C1 segment of cervical spinal cord (tissue), 14 donors: ENCODE data around the gene ABCA2.
"Not testable (repeated sequence)": the region's sequence is repeated elsewhere in the genome, so short reads cannot be mapped to it uniquely, and the experiment has no call there.

Source experiments
- DNase-seq, 14 donors: peaks; one replicate each; lab custom pipeline; 2025; lab: John Stamatoyannopoulos, UW

The ABCA2 gene

DNA sequence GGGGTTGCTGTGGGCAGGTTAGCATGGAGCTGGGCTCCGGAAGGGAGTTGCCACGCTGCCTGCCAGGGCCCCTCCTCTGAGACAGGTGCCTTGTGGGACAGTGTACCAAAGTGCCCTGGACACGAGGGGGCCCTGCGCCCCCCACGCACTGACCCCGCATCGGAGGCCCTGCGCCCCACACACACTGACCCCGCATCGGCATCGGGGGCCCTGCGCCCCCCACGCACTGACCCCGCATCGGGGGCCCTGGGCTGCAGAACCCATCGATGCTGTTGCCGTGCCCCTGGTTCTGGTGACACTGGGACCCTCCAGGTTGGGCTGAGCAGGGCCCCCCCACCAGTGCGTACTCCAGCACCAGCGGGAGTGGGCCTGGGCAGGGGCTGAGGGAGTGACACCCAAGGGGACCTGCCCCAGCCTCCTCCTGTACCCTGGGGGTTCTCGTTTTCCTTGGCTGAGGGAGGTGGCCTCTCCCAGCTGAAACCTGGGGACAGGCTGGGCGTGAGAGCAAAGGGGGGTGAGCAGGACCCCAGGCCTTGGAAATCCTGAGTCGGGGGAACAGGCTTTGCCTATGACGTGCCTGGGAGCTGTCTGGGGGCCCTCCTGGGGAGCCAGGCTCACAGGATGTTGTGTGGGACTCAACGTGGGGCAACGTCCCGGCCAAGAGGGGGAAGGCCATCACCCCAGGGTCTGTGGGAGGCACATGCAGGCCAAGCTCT is 35.4 kb upstream of the ABCA2 start:
- no peak for DNase-seq

DNA sequence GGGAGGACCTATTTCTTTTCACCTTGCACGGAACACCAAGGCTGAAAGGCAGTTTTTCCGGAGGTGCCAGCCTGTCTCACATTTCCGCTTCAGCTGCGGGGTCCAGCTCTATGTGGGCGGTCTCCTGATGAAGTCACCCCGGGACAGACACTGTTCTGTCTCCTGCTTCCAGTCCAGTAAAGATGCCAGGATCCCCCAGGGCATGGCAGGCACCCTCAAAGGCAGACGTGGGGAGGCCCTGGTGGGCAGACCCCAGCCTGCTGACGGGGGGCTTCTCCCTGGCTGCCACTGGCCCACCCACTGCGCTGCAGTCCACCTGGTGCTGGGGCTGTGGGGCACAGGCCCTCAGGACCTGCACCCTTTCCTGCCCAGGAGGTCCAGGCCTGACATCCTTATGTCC is 34.8 kb upstream of the ABCA2 start:
- not testable (repeated sequence) for DNase-seq

DNA sequence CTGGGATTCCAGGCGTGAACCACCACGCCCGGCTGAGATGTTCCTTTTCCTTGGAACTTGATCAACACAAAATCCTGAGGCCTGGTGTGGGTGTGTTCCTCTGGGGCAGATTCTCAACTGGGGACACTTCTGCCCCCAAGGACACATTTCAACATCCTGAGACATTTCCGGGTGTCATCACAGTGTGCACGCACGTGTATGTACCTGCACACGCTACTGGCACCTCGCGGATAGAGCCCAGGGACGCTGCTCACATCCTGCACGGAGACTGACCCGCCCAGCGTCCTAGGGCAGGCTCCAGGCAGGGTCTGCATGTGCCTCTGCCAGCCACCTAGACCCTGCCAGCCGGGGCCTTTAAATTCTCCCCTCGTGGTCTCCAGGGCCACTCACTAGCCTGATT is 34.3 kb upstream of the ABCA2 start:
- no peak for DNase-seq

DNA sequence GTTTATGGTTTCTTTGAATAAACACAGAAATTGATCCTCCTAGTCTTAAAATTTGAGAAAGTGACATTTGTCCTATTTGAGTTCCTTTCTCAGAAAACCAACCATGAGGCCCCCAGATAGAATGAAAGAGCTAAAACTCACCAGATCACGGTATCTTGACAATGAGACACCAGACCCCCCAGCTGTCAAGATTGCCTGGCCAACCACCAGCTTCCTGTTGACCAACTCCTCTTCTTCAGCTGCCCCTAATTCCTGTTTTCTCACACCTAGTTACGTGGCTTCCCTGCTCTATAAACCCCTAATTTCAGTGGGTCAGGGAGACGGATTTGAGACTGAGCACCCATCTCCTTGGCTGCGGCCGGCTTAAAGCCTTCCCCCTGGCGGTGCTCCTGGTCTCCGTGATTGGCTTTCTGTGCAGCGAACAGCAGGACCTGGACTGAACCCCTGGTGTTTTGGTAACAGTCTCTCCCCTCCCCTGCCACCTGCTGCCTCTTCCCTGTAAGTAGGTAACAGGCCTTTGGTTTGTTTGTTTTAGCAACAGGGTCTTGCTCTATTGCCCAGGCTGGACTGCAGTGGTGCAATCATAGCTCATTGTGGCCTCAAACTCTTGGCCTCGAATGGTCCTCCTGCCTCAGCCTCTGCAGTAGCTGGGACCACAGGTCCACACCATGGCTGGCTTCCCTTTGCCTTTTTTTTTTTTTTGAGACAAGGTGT is 30.6 kb upstream of the ABCA2 start:
- no peak for DNase-seq

DNA sequence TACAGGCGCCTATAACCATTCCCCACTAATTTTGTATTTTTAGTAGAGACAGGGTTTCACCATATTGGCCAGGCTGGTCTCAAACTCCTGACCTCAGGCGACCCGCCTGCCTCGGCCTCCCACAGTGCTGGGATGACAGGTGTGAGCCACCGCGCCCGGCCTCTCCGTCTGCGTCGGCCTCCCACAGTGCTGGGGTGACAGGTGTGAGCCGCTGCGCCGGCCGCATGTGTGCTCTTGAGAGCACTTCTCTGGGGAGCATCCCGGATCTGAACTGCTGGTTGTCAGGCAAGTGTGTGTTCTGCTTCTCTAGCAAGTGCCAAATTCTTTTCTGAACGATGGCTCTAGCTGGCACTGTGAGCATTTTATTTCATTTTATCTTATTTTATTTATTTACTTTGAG is 29.5 kb upstream of the ABCA2 start:
- DNase-seq, result no peak

DNA sequence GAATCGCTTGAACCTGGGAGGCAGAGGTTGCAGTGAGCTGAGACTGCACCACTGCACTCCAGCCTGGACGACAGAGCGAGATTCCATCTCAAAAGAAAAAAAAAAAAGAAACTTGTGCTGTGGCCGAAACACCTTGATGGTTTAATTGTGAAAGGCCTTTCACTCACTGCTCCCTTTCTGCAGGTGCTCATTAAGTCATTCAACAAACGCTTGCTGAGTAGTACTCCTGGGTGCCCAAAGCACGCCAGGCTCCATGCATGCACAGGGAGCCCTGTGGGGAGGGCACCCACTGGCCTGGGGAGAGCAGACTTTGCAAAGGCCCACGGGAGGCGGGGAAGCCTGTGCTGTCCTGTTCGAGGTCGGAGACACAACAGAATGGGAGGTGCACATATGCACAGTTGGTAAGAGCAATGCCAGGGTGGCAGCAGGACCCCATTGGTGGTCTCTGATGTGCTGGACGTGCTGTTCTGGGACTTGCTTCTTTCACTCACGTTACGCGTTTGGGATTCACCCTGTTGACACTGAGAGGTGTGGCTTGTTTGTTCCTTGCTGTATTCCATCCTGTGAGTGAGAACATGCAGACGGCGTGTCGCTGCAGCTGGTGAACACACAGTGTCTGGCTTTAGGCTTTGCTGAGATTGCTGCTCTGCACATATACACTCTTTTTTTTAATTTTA is 28.8 kb upstream of the ABCA2 start:
- no peak for DNase-seq

DNA sequence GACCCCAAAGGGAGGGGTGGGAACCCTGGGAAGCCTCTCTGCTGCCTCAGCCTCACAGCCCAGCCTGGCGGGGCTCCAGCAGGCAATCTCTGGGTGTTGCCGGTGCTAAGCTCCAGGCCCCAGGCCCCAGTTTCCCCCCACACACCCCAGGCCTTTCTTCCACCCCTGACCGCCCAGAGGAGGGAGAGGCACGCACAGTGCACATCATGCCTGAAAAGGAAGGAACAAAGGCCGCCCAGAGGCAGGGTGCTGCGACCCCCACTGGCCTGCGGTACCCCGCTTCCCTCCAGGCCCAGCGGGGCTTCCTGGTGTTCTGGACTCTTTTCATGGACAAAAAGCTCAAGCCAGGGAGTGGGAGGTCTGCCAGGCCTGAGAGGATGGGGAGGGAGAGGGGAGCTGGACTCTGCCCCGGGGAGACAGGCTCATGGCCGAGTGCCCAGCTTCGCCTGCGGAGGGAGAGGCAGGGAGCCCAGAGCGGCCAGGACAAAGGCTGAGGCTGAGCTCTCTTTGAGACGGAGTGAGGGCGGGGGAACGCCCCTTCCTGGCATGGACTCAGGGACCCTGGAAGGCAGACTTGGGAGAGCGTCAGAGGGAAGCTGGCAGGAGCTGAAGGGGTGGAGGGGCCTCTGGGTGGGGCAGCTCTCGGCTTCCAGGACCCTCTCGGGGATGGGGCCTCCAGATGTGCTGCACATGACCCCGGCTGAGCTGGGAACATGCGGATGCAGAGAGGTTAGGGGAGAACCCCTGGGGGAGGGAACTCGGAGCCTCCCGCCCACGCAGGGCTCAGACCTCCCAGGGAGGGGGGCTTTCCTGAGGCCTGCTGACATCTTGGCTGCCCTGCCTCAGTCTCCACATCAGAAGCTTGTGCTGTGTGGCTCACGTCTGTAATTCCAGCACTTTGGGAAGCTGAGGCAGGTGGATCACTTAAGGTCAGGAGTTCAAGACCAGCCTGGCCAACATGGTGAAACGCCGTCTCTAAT is 27.6 kb upstream of the ABCA2 start:
- peak in 13 of 14 donors; percentile 56 to 95 (median 89) for DNase-seq

DNA sequence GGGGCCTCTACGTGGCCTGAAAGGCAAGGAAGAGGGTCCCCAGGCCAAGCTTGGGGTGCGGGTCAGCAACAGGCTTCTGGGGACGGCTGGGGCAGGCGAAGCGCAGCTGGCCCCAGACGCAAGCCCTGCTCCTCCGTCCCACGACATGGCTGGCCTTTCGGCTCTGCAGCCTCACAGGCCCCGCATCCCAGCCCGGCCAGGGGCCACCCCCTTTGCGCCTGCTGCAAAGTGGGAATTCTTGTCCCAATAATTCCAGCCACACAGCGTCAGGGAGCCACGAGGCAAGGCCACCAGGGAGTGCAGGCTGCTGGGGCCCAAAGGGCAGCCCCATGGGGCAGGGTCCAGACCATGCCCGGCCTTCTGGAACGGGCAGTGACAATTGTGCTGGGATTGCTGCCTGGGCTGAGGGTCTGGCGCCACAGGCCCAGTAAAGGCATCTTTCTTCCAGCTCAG is 26.9 kb upstream of the ABCA2 start:
- peak in 5 of 14 donors; percentile 64 to 85 (median 81) for DNase-seq

DNA sequence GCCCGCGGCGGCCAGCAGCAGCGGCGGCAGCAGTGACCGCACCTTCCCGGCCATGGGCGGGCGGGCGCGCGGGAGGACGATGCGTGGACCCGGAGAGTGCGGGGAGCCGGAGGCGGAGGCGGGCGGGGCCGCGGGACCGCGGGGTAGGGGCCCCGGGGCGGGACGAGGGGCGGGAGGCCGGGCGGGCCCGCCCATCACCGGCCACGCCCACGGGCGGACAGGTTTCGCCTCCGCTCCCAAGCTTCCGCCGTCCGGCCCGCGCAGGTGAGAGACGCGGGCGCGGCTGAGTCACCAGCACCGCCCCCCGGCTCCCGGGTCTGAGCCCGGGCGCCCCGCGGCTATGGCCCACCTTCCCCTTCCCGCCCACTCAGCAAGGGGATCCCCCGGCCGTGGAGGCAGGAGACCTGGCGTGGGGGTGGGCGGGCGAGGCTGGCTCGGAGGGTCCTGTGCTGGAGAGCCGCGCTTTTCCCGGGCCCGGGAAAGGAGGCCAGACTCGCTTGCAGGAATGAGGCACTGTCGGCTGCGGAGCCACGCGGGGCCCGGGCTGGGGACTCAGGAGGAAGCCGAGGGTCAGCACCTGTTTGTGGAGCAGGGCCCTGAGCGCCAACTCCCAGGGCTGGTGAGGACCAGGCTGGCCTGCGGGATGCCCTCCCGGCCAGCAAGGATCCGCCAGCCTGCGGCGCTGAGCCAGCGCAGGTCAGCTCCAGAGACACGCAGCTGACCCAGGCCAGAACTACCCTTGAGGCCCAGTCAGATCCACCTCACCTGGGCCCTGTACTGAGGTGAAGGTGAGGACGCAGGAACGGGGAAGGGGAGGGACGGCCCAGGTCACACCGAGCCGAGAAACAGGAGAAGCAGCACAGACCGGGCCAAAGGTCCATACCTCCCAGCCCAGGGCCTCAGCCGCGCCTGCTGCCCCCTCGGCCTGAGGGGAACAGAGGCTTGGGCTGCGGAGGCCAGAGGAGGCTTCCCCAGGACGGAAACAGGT is 26.2 kb upstream of the ABCA2 start, which contains the start of gene ENTPD2:
Gene ENTPD2 (minus strand): TSS at position 118 of the 988 bp plus-strand sequence. CDS start 64 bp downstream, at position 54.
- no peak for DNase-seq

DNA sequence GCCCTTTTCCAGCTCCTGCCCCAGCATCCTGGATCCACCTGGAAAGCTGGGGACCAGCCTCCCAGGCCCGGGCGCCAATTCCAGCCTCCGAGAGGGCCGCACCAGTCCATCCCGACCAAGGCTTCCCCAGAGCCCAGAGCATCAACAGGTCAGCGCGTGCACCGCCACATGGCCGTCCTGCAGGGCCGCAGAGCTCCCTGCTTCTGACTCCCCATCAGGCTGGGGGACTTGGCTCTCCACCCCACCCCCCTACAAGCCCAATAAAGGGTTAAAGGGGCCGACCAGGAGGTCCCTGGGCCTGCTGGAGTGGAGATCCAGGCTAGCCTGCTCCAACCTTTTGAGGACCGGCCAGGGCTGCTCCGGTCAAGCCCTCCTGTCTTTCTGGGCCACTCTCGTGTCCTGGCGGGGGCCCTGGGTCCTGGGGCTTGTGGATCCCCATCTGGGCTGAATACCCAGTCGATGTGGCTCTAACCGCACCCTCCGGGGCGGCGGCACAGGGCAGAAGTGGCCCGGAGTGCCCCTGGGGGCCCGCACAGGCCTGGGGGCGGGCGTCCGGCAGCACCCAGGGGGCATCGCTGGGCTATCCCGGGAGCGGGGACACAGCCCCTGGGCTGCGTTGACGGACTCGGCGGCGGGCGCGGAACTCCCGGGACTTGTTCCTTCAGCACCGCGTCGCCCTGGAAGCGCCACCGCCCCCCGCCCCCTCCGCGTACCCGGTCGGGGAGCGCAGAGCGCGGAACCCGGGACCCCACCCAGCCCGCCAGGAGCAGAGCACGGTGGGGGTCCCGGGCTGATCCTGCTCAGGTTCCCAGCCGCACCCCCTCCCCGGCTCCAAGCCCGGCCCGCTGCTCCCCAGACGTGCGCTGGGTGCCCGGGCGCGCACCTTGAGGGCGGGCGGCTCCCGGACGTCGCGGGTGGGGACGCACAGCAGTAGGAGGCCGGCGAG is 25.2 kb upstream of the ABCA2 start:
- DNase-seq, result no peak

DNA sequence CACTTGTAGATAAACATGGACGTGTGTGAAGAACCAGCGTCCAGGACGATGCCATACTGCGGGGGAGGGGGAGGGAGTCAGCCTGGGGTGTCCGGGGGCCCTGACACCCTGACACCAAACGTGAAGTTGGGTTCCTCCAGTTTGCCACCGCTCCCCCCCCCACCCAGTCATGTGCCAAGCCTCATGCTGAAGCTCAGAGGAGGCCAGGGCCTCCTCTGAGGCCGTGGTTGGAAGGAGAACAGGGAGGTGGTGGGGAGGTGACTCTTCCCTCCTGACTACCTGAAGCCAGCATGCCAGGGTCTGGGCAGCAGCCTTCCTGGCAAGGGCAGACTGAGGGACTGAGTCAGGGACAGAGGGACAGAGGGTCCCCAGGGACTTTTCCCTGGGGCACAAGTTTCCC is 24.3 kb upstream of the ABCA2 start:
- no peak for DNase-seq

DNA sequence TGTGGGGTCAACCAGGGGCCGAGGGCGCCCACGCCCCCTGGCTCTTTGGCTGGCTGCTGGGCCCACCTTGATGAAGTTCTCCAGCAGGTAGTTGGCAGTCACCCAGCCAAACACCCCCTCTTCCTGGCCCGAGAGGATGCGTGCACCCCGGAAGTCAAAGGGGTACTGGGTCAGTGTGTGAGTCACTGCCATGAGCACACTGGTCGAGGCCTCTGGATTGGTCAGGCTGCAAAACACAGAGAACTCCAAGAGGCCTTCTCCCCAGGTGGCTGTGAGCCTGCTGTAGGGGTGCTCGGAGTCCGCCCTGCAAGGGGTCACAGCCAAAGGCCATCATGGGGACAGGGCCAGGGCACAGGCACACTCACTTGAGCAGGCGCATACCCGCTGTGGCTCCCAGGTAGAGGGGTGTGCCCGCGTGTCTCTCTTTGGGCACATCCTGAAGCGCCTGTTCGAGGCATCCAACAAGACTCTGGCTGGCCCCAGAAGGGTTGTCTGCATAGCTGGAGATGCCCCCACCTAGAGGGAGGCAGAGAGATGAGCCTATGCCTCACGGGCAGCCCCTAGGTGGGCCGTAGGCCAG is 23.2 kb upstream of the ABCA2 start:
- DNase-seq, result no peak

DNA sequence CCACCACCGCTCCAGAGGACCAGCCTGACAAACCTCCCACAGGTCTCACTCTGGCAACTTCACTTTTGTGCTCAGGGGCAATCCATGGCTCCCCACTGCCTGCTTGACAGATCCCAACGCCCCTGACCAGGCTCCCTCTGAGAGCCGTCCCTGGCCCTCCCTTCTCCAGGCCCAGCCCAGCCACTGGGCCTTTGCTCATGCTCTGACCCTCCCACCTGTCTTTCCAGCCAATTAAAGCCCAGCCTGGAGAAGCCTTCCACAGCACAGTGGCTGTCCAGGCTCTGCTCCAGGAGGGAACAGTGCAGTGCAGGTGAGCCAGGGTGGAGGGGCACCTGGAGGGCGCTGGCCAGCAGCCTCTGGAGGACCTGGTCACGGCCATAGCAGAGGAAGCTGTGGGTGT is 22.5 kb upstream of the ABCA2 start:
- DNase-seq, result no peak

DNA sequence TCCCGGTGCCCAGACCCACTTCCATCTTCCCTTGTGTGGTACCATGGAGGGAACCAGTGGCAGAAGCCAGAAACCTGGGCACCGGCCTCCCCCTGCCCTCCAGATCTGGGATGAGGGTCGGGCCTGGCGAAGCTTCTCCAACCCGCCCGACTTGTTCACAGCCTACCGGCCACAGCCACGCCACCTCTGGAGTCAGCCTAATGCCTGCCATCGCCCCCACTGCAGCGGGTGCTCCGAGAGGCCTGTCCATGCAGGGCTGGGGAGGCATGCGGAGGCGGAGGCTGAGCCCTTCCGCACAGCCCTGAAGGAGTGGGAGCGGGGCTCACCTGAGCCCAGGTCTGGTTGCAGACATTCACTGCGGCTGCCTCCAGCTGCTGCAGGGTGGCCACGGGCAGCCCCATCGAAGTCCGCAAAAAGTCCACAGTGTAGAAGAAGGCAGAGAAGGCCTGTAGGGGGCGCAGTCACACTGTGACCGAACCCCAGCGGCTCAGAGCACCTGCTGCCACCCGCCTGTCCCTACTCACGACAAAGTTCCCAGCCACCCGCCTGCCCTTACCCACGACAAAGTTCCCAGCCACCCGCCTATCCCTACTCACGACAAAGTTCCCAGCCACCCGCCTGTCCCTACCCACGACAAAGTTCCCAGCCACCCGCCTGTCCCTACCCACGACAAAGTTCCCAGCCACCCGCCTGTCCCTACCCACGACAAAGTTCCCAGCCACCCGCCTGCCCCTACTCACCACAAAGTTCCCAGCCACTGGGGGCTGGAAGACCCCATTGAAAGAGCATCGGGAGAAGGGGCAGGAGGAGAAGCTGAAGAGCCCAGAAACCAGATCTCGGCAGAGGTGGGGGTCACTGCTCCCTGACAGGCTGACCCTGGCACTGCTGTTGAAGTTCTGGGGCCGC is 21.8 kb upstream of the ABCA2 start:
- DNase-seq, result peak in 8 of 14 donors; percentile 12 to 58 (median 40)

DNA sequence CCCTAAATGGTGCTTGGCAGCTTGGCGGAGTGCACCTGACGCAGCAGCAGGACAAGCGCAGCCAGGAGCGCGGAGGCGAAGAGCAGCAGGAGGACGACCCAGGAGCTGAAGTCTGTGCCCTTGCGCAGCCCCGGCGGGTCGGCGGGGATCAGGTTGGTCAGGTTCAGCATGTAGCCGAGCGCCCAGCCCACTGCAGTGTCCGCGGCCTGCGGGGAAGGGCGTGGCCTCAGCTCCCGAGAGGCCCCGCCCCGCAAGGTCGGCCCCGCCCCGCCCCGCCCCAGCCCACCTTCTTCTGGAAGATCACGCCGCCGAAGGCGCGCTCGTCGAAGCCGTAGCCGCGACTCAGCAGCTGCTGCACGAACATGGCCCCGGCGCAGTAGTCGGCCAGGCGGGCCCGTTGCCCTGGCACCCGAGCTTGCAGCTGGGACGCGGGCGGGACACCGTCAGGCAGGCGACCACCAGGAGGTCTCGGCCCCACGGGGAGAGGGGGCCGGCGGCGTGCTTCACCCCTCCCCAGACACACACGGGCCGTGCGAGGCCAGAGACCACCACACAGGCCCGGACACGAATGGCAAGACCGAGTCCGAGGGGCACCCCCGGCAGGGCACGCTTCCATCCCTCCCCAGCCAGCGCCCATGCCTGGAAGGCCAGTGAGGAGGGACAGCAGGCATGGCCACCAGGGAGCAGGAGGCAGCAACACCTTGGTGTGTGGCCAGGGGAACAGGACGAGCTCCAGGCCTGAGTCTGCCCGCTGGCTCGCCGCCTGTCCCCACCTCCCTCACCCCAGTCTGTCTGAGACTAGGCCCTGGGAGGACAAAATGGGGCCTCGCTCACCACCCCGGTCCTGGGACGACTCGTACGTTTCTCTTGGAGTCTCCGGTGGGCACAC is 20.9 kb upstream of the ABCA2 start:
- DNase-seq, result peak in 8 of 14 donors; percentile 27 to 77 (median 52)

DNA sequence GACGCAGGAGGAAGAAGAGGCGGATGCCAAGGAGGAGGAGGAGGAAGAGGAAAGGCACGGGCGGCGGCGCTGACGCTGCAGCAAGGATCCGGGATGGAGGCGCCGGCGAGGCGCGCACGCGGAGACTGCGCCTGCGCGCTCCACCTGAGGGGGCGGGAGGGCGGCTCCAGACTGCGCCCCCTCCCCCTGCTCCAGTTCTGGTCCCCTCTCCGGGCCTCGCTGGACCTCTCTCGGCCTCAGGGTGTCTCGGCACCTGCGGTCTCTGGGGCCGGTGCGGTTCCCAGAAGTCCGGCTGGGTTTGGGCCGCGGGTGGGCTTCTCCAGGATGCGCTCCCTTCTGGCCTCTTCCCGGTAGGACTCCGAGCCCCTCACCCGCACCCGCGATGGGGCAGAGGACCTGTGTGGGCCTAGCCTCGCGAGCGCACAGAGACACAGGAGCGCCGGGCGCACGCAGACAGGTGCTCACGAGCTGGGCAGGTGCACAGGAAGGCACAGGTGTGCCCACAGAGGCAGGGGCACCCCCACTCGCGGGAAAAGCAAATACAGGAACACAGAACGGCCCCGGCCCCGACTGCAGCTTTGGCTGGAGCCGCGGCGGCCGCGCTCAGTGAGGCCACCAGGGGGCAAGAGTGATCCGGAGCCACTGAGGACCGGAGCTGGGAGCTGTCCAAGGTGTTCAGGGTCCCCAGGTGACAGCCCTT is 18.2 kb upstream of the ABCA2 start, which contains the start of gene NPDC1:
Gene NPDC1 (minus strand): TSS at position 90 of the 700 bp plus-strand sequence. CDS start 188 bp downstream, outside the sequence.
- DNase-seq, result peak in 12 of 14 donors; percentile 41 to 76 (median 60)
